ENCODE data around the gene FSTL5.
"Not testable (repeated sequence)": the region's sequence is repeated elsewhere in the genome, so short reads cannot be mapped to it uniquely, and the experiment has no call there.

FSTL5 gene

DNA sequence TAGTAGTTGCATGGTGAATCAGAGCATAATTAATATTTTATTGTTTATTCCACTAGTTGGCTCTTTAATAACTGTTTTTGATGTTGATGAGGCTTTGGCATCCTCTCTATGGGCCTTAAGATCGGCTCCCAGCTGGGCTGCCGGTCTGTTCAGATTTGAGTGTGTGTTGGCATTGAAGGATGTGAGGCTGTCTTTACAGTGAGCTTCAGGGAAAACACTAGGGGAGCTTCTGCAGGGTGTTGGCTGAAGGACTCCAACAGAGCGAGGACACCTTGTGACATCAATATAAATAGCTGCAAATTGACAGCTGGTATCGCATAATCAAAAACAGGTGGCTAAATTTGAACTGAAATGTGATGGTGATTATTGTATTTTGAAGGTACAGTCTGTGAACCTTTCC lies 322.0 kb downstream of the FSTL5 start:
- peak; percentile 56 for DNase-seq (ENCODE audit: low spot score)

DNA sequence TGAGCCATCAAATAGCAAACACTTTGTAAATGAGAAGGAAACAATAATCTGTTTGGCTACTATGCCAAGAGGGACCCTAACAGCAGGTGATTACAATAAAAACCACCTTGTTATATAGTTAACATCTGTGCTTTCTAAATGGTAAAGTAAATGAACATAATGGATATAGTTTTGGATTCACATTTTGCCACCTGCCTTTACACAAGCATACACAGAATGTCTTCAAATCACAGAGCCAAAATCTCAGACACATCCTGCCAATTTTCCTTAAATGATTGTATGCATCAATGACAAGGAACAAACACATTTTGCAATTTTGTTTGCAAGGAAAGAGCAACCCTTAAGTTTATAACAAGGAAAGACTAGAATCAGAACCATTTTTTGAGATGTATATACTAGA lies 334.2 kb downstream of the FSTL5 start:
- no peak for DNase-seq (ENCODE audit: low spot score)

DNA sequence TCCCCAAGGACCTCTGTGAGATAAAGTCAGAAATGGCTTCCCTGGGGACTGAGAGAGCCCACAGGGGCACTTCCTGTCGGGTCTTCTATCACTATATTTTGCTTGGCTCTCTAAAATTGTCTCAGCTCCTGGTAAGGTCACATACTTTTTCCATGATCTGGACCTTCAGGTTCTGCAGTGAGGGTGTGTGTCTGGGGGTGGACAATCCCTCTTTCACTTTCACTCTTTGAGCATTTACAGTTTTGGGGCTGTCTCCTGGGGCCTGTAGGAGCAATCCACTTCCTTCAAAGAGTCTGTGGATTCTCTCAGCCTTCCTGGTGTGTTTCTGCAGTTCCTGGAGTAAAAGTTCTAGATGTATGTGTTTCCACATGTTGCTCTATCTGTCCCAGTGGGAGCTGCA lies 335.7 kb downstream of the FSTL5 start:
- DNase-seq (ENCODE audit: low spot score) = no peak

DNA sequence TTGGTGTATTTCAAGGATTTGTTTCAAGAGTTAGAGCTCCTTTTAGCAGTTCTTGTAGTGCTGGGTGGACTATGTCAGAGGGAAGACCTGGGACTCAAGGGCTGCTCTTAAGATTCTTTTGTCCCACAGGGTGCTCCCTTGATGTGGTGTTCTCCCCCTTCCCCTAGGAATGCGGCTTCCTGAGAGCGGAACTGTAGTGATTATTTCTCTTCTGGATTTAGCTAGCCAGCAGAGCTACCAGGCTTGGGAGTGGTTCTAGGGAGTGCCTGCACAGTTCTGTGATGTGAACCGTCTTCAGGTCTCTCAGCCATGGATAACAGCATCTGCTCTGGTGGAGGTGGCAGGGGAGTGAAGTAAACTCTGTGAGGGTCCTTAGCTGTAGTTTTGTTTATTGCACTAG lies 336.8 kb downstream of the FSTL5 start:
- DNase-seq (ENCODE audit: low spot score) = no peak

DNA sequence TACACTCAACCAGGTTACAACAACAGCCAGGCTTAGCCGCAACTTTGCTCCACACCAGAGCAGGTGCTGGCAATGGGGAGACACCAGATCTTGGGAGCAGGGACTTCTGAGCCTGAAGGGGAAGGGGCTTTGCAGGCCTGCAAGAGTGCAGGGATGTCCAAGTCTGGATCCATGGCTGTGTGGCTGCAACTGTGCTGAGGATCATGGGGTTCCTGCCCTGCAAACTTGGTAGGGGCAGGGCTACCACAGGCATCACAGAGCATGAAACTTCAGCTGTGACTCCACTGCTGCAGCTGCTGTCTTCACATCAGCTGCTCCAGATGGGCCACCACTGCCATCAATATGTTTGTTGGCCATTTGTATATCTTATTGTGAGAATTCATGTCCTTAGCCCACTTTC lies 340.4 kb downstream of the FSTL5 start:
- no peak for DNase-seq (ENCODE audit: low spot score)

DNA sequence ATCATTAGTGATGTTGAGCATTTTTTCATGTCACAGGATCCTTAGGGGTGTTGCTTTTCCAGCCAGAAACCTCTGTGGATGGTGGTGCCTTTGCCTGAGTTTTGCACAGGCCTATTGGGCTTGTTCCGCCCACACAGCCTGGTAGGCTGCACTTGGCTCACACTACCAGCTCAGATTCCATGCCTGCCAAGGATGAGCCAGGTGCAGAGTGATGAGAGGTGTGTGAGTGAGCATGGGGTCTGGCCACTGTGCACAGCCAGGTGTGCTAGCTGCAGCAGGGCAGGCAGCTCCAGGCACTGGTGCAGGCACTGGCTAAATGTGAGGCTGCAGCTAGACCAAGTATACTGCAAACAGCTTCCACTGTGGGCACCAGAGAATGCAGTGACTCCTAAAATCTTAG lies 341.6 kb downstream of the FSTL5 start:
- DNase-seq (ENCODE audit: low spot score) = no peak

DNA sequence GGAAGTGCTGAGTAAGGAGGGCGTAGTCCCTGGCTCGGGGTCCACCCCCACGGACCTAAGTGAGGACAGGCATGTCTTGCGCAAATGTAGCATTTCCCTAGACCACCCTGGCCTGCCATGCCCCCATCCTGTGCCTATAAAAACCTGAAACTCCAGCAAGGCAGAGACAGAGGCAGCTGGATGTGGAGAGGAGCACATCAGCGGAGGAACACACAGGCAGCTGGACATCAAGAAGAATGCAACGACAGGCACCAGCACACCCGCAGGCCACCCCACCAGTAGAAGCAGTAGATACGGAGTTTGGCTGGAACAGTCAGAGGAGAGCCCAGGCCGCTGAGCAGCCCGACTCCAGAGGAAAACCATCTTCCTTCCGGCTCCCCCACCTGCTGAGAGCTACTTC lies 345.9 kb downstream of the FSTL5 start:
- no peak for DNase-seq (ENCODE audit: low spot score)

DNA sequence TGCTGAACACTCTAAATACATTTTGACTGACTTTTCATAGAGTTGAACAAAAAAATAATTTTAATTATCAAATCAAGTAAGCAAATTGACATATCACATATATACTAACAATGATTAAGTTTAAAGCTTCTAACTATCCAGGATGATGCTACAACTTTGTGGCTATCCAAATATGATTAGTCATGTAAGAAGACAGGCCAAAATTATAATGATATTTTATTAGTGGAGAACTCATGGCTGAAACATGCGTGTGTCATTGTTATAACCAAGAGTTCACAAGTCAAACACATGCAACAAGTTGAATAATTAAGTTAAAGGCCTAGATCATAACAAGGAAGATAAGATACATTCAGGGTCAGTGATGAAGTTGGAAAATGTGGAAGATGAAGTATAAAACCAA lies 346.8 kb downstream of the FSTL5 start:
- DNase-seq (ENCODE audit: low spot score) = no peak

DNA sequence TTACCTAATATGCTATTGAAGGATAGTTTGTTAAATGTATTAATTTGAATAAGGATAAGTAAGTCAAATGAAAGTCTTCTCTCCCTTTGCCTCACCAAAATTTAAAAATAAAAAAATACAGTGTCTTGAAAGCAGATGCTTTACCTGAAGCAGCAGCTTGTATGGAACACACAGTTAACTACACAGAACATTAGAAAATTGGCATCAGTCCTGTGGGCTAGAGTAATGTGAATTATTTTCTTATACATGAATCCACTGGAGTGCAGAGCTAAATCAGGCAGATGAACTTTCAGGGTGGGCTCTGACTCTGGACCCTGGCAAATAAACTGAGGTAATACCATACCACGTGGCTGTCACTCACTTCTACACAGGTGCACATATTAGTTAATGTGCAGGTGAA lies 348.0 kb downstream of the FSTL5 start:
- DNase-seq (ENCODE audit: low spot score) = no peak

DNA sequence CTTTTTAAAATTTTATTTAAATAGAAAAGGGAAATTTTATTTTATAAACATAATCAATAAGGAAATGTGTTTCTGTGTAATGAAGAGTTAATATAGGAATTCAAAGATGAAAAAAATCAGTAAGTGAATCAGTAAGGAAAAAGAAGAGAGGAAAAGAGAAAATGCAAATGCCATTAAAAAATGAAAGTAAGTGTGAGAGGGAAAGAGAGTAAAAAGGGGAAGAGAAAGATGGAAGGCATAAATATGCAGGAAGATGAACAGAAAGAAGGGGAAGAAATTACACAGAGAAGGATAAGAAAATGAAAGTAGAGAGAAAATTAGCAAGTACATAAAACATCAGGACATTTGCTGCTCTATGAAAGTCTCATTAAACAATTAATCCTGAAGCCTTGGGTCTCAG lies 349.9 kb downstream of the FSTL5 start:
- no peak for DNase-seq (ENCODE audit: low spot score)

DNA sequence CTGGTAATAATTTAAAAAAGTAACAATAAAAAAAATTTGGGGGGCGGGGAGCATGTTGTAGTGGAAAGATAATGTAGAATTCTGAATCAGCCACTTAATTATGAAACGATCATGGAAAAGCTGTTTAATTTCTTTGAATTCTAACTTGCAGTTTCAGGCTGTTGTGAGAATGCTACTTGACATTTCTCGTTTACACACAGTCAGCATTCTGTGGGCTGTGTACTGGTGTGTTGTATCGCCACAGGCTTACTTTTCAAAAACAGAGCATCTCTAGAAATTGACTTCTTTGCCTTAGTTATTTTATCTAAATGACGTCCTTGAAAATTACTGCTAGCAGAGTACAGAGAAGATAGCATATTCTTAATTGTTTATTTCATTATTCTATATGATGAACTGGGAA lies 350.4 kb downstream of the FSTL5 start:
- DNase-seq (ENCODE audit: low spot score) = no peak

DNA sequence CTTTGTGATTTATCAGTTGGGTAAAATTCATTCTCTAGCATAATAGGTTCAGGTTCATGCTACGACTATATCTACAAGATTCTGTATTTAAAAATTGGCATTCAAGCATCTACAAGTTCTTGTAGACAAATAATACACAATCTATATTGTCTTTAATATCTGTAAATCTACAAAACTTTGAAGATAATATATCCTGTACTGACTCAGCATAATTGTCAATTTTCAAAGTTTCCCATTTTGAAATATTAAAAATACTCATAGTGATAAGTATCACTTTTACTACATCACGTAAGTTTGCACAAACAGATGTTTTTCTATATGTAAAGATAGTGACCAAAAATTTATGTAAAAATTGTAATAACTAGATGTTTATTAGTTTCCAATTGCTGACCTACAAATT lies 360.6 kb downstream of the FSTL5 start:
- DNase-seq (ENCODE audit: low spot score) = no peak

DNA sequence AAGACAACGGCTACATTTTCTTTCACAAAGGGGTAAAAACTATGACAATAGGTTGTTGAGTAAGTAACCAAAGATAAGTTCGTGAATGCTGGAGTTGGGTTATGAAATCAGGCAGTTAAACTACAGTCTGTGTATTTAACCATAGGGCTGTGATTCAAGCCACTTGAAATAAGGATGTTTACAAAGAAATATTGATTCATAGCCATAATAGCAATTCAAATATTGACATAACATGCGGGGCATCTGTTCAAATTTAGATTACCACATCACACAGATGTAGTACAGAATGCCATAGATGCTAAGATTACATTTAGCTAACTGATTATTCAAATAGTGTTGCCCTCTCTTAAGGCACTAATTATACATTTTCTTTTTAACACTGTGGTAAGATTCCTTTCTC lies 364.1 kb downstream of the FSTL5 start:
- DNase-seq (ENCODE audit: low spot score) = no peak

DNA sequence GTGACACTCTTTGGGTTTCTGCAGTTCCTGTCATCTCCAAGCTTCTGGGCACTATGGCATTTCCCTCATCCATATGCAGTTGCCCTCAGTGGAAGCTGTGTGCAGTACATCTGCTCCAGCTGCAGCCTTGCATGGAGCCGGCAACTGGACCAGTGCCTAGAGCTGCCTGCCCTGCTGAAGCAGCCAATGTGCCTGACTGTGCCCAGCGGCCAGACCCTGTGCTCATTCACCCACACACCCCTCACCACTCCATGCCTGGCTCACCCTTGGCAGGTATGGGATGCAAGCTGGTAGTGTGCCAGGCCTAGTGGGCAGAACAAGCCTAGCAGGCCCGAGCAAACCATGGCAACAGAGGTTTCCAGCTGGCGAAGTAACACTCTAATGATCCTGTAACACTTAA lies 370.8 kb downstream of the FSTL5 start:
- DNase-seq (ENCODE audit: low spot score) = no peak

DNA sequence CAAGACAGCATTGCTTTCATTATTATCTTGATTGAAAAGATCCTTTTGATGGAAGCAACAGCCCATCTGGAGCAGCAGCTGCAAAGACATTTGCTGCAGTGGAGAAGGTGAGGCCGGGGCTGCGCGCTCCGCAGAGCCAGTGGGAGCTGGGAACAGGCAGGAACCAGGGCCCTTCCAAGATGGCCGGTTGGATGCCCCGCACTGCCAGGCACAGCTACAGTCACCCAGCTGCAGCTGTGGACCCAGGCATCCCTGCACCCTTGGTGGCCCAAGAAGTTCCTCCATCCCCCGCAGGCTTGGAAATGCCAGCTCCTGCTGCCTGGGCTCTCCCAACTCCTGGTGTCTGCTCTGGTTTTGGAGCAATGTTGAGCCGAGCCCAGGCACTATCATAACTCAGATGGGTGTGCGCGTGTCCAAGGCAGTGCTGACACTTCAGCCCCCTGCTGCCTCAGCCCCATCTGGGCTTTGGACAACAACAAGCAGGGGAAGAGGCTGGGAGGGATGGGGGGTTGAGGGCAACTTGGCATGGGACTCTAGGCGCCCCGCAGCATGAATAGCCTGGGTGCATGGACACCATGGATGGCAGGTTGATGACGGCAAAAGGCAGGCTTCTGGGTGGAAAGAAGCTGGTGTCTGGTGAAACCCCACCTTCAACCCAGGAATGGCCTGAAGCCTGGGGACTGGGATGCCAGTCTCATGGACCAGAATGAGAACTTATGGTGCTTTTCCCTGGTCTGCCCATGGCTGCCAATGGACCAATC lies 371.8 kb downstream of the FSTL5 start:
- DNase-seq (ENCODE audit: low spot score) = no peak

DNA sequence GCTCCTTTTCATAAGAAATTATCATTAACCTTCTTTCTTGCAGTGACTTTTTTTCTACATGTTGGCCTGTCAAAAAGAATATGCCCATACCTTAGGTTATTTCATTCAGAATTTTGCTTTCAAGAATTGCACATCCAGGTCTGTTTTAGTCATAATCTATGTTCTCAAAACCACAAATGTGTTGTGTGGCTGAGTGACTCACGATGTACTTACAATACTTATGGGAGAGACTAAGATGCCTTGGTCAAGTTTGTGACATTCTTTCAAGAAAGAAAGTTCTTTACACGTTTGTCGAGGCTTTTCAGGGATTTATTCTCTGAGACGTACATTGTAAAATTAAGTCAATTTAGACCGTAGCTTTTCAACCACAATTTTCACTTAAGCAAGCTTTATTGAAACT lies 396.7 kb downstream of the FSTL5 start:
- no peak for DNase-seq (ENCODE audit: low spot score)

DNA sequence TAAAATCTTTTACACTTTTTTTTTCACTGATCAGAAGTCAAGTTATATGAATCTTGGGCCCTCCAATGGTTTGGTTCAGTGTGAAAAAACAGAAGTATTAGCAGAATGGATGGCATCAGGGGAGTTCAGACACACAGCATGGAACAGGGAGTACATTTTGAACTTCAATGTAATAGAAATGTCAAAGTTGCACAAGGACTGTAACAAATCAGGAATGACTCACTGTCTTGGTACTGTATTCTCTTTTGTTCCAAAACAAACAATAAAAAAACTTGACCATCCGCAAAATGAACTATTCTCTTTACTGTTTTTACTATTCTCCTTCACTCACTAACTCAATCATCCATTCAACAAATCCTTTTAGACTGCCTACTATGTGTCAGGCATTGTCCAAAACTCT lies 401.0 kb downstream of the FSTL5 start:
- no peak for DNase-seq (ENCODE audit: low spot score)

DNA sequence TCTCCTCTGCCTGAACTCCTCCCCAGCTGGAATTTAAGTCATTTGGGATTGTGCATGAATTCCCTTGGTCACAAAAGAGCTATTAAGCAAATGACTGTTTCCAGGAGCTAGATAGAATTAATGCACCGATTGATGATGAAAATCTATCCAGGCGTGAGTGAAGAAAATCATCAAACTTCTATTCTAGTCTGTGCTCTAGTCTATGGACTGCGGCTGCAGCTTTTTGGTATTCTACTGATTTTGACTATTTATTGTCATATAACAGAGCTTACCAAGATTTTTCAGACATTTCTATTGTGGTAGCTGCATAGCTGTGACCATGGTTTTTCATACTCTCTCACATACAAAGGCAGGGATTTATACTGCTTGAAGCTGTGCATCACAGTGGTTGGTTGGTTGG lies 403.8 kb downstream of the FSTL5 start:
- no peak for DNase-seq (ENCODE audit: low spot score)

DNA sequence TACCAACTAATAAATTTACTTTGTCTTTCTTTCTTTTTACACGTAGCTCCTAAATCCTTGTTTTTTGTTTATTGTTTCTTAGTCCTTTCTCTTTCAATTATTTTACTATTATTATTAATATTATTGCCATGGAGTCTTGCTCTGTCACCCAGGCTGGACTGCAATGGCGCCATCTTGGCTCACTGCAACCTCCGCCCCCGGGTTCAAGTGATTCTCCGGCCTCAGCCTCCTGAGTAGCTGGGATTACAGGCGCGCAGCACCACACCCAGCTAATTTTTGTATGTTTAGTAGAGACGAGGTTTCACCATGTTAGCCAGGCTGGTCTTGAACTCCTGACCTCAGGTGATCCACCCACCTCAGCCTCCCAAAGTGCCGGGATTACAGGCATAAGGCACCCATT lies 405.4 kb downstream of the FSTL5 start:
- not testable (repeated sequence) for DNase-seq (ENCODE audit: low spot score)

DNA sequence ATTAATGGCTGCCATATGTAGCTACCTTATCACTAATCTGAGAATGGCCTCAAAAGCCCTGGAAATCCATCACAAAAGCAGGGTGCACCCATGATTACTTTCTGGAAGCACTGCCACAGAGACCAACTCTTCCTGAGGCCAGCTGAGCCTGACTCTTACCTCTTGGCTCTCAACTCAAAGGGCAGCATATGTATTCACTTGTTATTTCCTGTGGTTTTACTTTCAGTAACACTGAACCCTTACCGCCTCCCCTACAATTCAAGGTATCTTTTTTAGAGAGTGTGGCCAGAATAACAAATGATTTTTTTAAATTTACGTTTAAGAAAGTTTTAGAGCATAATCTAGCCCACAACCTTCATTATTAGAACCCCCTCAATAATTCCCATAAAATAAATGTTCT lies 434.9 kb downstream of the FSTL5 start:
- no peak for DNase-seq (ENCODE audit: low spot score)

DNA sequence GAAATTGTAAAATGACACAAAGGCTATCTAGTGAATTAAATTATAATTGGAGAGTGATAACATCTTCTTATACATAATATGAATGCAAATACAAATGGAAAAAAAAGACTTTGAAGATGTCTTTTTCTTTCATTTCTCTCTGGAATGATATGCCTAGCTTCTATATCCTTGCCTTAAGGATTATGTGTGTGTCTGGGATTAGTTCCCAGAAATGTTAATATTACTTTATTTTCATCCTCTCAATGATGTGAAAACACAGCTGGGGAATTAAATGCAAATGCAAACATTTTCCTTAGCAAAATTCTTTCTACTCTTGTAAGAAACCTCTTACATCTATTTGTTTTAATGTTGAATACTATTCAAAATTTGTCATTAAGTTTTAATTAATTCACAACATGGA lies 441.9 kb downstream of the FSTL5 start:
- no peak for DNase-seq (ENCODE audit: low spot score)

DNA sequence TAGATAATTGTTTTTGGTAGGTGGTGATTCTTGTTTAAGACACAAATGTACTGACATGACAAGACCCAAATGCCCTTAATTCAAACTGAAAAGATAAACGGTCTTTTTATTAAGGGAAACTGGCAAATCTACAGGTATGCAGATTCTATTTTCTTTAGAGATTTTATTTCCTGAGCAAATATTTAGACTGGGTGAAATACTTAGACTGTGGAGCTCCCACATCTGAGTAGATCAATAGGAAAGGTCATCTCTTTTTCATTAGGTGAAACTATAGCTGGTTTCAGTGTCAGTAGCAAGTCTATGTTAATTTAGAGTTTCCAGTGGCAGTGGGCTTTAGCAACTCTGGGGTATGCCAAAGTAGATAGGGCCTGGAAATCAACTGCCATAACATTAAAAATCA lies 446.7 kb downstream of the FSTL5 start:
- no peak for DNase-seq (ENCODE audit: low spot score)

DNA sequence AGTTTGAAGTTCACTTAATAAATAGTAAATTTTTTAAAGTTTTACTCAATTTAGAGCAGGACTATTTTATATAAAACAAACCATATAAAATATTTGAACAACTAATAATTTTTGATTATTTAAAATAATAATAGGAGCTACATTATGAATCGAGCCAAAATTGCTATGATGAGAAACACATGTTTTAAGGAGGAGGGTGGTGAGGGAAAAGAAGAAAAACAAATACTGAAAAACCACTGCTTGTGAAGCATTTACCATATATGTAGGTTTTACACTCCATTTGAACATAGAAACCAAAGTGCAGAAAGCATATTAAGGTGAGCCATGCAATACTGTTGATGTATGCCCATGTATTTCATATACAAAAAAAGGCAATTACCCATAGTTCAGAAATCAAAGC lies 448.9 kb downstream of the FSTL5 start:
- no peak for DNase-seq (ENCODE audit: low spot score)

DNA sequence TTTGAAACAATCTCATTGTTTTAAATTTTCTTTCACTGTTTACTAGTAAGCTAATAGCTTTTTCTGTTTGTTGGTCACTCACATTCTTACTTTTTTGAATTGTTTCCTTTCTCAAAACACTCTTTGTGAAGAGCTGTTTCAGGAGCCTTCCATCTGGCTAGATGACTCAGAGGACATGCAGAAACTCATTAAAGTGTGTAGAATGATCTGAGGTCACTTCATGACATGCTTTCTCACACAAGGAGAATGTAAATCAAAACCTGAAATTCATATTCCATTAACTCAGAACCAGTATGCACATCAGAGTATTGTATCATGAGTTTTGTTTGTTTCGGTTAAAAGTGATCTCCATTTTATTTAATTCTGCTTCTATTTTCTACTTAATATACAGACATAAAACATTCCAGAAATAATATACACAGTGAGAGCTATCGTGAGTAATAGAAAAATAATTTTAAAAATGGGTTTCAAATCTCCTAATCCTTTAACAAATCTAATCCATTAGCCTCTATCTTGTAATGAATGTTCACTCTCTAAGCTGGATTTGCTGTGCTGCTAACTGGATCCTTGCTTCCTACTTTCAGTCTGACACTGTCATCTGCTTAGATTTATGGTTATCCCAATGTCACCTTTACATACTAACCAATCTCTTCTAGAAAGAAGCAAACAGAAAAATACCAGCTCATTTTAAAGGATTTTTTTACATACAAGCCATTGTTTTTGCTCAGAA lies 449.6 kb downstream of the FSTL5 start:
- DNase-seq (ENCODE audit: low spot score) = peak; percentile 47

All from D341Med (cell line).